Fibroblast of skin of back (primary cell): ENCODE measurements around the gene THPO.

Experiments used
- DNase-seq: peaks from one replicate; pipeline ENCODE4 v3.0.0-alpha.2; 2013

The THPO gene

DNA sequence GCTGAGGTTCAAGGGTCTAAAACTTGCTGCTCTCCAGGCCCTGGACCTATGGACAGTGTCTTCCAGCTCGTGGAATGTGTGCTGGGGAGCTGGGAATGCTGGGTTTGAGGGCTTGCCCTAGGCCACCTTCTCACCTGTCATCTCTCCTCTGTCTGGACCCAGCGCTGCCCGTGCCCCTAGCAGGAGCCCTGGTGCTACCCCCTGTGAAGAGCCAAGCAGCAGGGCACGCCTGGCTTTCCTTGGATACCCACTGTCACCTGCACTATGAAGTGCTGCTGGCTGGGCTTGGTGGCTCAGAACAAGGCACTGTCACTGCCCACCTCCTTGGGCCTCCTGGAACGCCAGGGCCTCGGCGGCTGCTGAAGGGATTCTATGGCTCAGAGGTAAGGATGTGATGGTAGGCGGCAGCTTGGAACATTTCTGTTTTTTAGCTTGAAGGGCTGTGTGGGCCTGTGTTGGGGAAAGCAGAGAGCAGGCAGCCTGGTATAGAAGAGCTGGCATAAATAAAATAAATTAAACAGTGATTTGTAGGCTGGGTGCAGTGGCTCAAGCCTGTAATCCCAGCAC is 6.9 kb upstream of the THPO start:
- no peak for DNase-seq

DNA sequence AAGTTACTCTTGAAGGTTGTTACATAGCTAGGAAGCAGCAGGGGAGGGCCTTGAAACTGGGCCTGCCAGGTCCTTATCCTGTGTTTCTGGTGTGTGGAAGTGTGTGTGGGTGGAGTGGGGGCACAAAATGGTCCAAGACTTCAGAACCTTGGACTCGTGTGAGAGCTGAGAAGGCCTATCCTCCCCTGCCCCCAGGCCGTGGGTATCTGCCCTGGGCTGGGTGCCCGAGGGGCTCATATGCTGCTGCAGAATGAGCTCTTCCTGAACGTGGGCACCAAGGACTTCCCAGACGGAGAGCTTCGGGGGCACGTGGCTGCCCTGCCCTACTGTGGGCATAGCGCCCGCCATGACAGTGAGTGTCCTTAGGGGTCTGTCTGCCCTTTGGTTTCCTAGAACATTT is 6.3 kb upstream of the THPO start:
- DNase-seq = no peak

DNA sequence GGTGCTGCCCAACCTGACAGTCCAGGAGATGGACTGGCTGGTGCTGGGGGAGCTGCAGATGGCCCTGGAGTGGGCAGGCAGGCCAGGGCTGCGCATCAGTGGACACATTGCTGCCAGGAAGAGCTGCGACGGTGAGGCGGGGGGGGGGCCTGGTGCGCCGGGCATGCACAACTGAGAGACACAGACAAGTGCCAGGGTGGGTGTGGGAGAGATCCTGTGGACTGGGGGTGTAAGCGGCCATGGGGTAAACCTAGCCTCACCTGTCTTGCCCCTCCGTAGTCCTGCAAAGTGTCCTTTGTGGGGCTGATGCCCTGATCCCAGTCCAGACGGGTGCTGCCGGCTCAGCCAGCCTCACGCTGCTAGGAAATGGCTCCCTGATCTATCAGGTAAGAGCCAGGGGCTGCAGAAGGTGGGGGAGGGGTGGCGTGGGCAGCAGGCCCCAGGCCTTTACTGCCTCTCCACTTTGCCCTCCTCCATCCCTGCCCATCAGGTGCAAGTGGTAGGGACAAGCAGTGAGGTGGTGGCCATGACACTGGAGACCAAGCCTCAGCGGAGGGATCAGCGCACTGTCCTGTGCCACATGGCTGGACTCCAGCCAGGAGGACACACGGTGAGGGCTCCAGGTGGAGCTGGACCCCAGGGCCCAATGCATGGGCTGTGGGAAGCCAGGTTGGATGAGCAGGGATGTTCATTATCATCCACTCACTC is 5.2 kb upstream of the THPO start:
- no peak for DNase-seq

DNA sequence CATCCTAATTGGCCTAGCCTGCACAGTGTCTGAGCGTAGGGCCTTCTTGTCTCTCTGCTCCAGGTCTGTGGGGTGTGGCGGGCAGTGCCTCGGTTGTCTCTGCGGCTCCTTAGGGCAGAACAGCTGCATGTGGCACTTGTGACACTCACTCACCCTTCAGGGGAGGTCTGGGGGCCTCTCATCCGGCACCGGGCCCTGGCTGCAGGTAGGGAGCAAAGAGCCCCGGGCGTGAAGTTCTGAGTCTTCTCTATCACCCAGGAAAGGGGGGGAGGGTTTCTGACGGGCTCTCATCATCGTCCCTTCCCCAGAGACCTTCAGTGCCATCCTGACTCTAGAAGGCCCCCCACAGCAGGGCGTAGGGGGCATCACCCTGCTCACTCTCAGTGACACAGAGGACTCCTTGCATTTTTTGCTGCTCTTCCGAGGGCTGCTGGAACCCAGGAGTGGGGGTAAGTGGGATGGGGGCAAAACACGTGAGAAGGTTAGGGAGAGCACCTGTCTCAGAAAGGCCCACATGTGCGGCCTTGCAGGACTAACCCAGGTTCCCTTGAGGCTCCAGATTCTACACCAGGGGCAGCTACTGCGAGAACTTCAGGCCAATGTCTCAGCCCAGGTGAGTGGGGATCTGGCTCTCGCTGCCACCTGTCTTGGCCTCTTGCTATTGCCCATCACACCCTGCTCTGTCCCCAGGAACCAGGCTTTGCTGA is 4.5 kb upstream of the THPO start:
- DNase-seq = no peak

DNA sequence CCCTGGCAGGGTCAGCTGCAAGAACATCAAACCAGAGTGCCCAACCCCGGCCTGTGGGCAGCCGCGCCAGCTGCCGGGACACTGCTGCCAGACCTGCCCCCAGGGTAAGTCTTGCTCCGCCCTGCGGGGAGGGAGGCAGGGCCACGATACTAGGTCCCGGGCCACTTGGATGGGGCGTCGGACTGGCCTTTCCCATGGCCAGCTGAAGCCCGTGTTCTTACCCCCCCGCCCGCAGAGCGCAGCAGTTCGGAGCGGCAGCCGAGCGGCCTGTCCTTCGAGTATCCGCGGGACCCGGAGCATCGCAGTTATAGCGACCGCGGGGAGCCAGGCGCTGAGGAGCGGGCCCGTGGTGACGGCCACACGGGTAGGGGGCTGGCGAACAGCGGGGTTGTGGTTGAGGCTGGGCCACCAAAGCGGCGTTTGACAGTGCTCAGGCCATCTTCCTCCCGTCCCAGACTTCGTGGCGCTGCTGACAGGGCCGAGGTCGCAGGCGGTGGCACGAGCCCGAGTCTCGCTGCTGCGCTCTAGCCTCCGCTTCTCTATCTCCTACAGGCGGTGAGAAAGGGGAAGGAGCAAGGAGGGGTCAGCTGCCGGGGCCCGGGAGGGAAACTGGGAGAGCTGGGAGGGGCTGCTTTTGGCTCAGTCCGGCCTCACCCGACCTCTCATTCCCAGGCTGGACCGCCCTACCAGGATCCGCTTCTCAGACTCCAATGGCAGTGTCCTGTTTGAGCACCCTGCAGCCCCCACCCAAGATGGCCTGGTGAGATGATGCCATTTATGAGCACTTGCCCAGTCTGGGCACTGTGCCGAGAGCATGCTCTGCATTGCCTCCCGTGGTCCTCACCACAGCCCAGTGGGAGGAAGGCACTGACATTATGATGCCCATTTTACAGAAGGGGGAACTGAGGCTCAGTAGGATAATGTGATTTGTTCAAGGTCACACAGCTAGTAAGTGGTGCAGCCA is 3.5 kb upstream of the THPO start:
- no peak for DNase-seq

DNA sequence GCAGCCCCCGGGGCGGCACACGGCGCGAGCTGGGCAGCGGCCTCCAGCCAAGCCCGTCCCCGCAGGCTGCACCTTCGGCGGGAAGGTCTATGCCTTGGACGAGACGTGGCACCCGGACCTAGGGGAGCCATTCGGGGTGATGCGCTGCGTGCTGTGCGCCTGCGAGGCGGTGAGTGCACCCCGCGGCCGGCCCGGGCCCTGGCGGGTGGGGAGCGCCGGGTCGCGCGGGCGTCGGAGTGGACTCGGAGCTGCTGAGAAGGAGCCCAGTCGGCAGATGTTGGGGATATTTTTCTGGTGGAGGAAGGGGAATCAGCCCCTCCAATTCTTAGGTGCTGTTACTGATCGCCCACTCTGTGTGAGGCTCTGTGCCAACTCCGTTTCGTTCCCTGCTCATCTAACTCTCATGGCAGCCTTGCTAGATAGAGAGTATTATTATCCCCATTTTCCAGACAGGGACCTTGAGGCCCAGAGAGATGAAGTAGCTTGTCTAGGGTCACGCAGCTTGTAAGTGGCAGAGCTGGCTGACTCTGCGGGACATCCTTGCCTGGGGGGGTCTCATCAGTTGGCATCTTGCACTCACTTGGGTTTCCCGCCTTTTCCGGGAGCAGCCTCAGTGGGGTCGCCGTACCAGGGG is 2.7 kb upstream of the THPO start:
- no peak for DNase-seq

DNA sequence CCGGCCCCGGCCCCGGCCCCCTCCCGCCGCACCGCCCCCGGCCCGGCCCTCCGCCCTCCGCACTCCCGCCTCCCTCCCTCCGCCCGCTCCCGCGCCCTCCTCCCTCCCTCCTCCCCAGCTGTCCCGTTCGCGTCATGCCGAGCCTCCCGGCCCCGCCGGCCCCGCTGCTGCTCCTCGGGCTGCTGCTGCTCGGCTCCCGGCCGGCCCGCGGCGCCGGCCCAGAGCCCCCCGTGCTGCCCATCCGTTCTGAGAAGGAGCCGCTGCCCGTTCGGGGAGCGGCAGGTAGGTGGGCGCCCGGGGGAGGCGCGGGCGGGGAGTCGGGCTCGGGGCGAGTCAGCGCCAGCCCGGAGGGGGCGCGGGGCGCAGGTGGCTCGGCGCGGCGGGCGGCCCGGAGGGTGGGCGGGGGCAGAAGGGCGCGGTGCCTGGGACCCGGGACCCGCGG is 2.2 kb upstream of the THPO start:
- peak; percentile 46 for DNase-seq

DNA sequence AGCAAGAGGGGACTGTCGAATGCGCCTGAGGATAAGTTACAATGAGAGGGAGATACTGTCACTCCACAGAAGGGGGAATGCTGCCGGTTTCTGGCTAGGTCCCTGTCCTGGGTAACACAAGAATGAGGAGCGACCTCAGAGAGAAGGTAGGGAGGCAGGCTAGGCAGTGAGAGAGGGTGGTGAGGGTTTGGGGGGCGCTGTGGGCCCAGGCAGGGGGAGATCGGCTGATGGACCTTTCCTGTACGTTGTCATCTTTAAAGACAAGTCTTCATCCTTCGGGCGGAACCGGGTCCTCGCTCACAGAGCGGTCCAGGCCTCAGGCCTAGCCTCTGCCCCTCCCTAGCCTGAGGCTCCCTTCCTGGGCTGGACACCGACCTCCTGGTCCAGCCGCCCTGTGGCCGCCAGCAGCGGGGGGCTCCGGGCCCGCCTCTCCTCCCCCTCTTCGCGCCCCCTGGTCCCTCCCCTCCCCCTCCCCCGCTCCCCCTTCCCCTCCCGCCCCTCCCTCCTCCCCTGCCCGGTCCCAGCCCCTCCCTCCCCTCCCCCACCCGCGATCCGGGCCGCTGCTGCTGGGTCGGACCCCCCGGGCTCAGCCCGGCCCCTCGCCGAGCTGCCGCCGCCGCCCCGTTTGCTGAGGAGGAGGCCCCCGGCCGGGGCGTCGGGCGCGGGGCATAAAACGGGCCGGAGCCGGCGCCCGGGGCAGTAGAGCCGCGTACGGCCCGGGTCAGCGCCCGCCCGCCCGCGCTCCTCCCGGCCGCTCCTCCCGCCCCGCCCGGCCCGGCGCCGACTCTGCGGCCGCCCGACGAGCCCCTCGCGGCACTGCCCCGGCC is 1.6 kb upstream of the THPO start, which contains the start of gene CHRD:
TSS of gene CHRD (plus strand) at position 697 of the 827 bp plus-strand sequence. CDS start 265 bp downstream, outside the sequence.
- no peak for DNase-seq

DNA sequence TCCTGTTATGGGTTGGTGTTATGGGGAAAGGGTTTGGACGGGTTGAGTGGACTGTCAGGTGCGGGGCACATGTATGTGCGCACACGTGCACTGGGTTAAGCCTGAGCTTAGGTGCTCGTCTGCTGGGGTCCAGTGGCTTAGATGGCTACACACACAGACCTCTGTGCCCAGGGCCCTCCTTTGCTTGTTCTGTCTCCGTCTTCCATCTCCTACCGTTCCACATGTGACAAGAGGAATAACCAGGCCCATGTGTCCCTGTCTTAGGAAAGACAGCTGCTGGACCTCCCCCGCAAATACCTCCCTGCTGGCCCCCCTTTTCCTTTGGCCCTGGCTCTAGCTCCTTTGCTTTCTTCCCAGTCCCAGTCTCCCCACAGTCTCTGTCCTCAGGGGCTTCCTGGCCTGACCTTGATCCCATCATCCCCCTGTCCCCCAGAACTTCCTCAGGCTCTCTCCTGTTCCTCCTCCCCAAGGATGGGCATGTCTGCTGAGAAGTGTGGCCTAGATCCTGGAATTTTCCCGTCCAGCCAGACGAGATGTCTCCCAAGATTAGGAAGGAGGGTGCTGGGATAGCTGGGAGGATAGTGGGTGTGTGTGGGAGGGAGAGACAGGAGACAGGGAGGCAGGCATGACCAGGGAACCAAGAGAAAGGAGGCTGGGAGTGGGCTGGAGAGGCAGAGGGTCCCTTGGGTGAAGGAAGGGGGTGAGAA is 797 bp upstream of the THPO start:
- no peak for DNase-seq

DNA sequence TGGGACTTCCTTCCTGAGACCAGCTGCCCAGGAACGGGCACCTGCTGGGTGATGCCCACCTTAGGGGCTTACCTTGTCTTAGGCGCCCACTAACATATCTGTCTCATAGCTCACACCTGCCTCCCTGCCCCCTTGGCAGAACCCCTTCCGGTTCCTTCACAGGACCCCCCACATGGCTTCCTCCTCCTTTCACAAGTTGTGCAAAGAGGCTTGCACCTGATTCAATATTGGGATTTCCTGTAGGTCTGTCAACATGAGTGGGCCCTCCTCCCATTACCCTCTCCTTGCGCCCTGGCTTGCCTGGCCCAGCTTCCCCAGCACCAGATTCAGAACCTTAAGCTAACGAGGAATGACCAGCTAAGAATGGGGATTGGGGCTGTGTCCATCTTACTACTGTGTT is 633 bp downstream of the THPO start:
- no peak for DNase-seq

DNA sequence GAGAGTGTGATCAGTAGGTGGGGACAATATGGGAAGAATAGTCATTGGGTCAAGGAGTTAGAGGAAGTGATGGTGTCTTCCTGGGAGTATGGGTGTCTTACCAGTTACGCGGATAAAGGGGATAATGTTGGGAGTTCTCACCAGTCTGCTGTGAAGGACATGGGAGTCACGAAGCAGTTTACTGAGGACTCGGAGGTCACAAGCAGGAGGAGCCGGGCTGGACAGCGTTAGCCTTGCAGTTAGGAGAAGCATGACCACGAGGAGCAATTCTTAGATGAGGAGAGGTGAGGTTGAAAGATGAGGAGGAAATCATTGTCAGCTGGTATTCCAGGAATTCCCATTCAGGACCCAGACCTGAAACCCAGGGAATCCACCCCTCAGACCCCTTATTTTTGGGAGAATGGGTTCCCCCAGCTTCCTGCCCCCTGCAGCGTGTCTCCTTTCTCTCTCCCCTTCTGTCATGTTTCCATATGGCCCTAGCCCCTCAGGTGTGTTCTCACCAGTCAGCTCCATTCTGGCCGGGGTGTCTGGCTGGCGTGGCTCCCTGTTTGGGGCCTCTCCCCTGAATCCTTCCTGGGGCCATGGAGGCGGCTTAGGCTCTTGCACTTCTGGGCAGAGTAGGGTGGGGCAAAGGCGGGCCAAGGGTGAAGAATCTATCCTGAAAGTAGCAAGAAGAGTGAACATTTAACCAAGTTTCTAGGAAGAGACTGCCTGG is 2.1 kb downstream of the THPO start:
- DNase-seq = no peak

DNA sequence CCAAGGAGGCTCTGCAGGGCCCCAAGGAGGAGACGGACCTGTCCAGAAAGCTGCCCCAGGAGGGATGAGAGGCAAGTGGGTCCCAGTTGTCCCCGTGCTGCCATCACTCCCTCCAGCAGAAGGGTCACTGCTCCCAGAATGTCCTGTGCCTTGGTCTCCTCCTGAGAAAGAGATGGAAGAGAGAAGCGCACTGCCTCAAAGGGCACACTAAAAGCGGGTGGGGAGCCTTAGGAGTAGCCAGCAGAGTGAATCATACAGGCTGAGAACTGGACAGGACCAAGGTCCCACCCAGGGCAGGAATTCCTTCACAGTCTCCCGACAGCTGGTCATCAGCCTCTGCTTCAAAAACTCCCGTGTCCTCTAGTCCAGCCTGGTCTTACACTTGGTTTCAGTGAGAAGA is 4.6 kb downstream of the THPO start:
- DNase-seq = peak; percentile 8

DNA sequence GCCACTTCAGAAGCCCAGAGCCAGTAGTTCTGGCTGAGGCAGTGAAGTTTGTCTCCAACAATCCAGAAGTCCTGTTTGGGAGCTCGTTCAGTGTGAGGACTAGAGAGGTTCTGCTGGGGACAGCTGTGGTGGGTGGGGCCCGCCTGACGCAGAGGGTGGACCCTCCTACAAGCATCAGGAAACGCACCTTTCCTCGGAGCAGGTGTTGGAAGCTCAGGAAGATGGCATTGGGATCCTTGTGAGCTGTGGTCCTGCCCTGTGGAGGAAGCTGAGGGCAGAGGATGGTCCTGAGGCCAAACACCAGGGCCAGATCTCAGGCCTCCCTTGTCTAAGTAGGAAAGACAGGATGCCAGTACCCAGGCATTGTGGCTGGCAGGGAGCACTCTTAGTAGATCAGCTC is 5.1 kb downstream of the THPO start:
- DNase-seq = no peak

DNA sequence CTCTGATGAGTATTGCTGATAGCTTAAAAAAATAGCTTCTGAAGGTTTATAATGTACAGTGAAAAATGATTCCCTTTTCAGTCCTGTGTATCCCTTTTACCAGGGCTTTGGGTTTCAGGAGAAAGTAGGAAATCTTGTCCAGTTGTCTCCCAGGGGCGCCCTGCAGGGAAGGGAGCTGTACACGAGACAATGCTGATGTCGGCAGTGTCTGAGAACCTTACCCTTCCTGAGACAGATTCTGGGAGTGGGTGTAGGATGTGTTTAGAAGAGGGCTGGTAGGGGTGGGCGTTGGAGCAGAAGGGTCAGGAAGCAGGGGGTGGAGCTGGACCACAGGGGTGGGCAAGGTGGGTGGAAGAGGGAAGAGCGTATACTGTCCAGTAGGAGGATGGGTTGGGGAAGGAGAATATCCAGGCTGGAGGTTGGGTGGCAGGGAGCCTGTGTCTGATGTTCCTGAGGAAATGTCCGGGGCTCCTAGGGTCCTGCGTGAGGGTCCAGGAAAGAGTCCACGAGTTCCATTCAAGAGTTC is 5.6 kb downstream of the THPO start:
- DNase-seq = no peak

DNA sequence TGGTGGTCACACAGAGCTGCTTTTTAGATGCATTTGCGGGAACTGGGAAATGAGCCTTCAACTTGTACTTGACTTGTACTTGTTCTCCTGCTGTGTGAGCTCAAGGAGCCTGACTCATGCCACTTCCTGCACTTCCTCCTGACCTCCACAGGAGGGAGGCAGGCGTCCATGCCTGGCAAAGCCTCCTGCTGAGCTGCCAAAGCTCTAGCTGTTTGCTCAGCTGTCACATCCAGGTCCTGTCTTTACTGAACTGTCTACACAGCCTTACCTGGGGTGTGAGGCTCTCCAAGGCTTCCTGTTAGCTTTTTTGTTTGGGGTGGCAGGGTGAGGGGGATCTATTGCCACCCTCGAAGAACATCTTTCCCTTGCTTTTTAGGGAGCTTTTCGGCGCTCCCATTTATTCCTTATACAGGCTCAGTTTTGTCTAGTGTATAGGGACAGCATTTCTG is 6.4 kb downstream of the THPO start:
- DNase-seq = peak; percentile 85

DNA sequence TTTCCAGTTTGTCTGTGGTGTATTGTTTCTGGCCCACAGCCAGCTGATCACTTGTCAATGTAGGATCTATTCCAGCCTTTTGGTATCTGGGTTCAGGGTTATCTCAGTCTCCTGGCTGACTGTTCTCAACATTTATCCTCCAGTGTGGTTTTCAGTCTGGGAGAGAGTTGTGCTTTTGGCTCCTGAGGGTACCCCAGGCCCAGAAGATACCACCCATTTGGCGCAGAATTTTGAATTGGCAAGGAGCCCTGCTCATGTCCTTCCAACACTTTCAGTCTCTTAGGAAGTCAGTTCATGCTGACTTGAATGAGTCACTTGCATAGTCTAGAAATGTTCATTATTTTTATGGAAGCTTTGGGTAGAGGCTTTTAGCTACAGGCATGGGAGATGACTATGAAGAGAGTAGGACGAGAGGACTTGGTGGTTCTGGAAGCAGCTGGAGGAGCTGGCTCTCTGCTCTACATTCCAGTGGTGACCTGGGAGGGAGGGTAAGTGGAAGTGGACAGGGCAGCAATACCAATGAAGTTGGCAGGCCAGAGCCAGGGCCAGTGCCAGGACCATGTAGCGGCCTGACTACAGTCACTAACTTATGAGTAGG is 9.3 kb downstream of the THPO start:
- peak; percentile 51 for DNase-seq

DNA sequence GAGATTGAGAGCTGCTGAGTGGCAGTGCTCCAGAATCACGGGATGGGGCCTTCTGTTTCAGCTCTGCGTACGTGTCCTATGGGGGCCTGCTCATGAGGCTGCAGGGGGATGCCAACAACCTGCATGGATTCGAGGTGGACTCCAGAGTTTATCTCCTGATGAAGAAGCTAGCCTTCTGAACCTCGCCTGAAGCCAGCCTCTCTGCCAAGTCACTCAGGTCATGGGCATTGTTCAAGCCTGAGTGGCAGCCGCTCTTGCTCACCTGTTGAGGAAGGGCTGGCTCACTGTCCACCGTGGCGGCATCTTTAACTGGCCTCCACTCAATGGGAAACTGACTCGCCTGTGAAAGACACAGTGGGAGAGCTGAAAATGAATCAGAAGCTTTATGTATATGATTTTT is 9.9 kb downstream of the THPO start:
- DNase-seq = no peak

DNA sequence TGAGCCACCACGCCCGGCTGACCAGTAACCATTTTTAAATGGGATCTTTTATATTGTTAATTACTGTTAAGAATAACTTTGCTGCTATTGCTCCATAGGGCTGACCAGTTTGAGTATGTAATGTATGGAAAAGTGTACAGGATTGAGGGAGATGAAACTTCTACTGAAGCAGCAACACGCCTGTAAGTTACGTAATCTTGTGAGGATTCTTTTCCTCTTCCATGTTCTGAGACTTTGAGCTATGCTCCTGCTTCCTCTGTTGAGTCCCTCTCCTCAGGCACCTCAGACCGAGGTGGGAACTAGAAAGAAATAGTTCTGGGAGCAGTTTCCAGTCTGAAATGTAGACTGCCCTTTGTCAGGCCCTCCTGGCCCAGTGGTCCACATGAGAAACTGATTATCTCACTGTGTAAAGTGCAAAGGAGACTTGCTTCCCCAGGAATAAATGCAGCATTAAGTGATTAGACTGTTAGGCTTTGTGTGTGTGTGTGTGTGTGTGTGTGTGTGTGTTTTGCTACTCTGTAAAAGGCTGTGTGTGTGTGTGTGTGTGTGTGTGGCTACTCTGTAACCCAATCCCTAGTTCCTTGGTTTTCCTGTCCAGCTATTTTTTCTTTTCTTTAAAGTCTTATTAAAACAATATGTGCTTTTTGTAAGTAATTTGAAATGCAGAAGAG is 11.3 kb downstream of the THPO start:
- DNase-seq = peak; percentile 29
